ENCODE data around the gene SRSF1.
"Not testable (repeated sequence)": the region's sequence is repeated elsewhere in the genome, so short reads cannot be mapped to it uniquely, and the experiment has no call there.

Gene SRSF1

GRCh38 chr17:57963149-57963511 lies 43.9 kb downstream of the SRSF1 start:
- no peak for DNase-seq

- no peak for DNase-seq
These were observed 44.5 kb downstream of the SRSF1 start for GRCh38 chr17:57962279-57963148.

- no peak for DNase-seq
These were observed 47.1 kb downstream of the SRSF1 start for GRCh38 chr17:57959929-57960328.

- DNase-seq: not testable (repeated sequence)
These were observed 48.7 kb downstream of the SRSF1 start for GRCh38 chr17:57958391-57958790.

GRCh38 chr17:57957886-57958285 lies 49.2 kb downstream of the SRSF1 start:
- no peak for DNase-seq

- DNase-seq: no peak
These were observed 49.8 kb downstream of the SRSF1 start for GRCh38 chr17:57957120-57957850.

- DNase-seq: no peak
These were observed 50.5 kb downstream of the SRSF1 start for GRCh38 chr17:57956291-57957119.

- peak in 1 of 2 experiments; percentile 60 for DNase-seq
These were observed 51.7 kb downstream of the SRSF1 start, which contains the start of gene CUEDC1 for GRCh38 chr17:57955183-57955931. Gene CUEDC1, minus strand, starts transcription at chr17:57955412. Its CDS starts 69,848 bp downstream, at chr17:57885564.

- DNase-seq: peak in 1 of 2 experiments; percentile 28
These were observed 52.5 kb downstream of the SRSF1 start for GRCh38 chr17:57954397-57955182.

GRCh38 chr17:57953705-57954396 lies 53.2 kb downstream of the SRSF1 start:
- no peak for DNase-seq
